B cell (primary cell): ENCODE data around the gene CDH18. TPM values are rescaled to one million over a fixed set of nuclear protein-coding genes. Genes with fewer than 3 reads are reported as not detected.
"Not testable (repeated sequence)": the region's sequence is repeated elsewhere in the genome, so short reads cannot be mapped to it uniquely, and the experiment has no call there.

Source experiments
- ATAC-seq: fragments of 200-7000 bp; cut with Tn5 transposase; one replicate; pipeline ENCODE4 v1.10.0; 2021; ENCODE audit warnings: low read depth, mild to moderate bottlenecking, moderate number of reproducible peaks, moderate library complexity
- CTCF ChIA-PET: fragments of 350-600 bp; sonication (Branson Sonifier 250); formaldehyde crosslinking; loops from one replicate; lab custom pipeline; 2021; ENCODE audit warnings: antibody characterized with exemption, inconsistent platforms; lab: Charles Lee
- POLR2A ChIA-PET: fragments of 350-600 bp; sonication (Branson Sonifier 250); formaldehyde crosslinking; loops from one replicate; lab custom pipeline; 2021; ENCODE audit warnings: antibody characterized with exemption; lab: Charles Lee
- DNase-seq: peaks from one replicate; pipeline ENCODE4 v3.0.0; 2013
- H2AFZ ChIP-seq: 2 replicates; pipeline ENCODE4 v1.6.1; 2012; ENCODE audit warnings: mild to moderate bottlenecking, low read depth, low read length; ENCODE audit not compliant: insufficient read depth, poor library complexity, severe bottlenecking
- H3K27ac ChIP-seq, 2 donors: 1 replicate in 1 of 2; 2 replicates in 1 of 2; pipeline ENCODE4 v1.5.1; 2012 to 2013; ENCODE audit warnings: low read length in 2 of 2, mild to moderate bottlenecking in 2 of 2, moderate library complexity in 1 of 2
- H3K27me3 ChIP-seq, 4 experiments: fragments of 200-600 bp in 1 of 4; sonication (generic) in 1 of 4; replicated peaks in 1 of 4; 1 replicate in 2 of 4; 2 replicates in 2 of 4; pipeline versions ENCODE4 v1.6.1 to v1.7.0; 2013 to 2016; ENCODE audit warnings: low read length in 3 of 4, mild to moderate bottlenecking in 2 of 4, mixed read lengths in 1 of 4, moderate library complexity in 1 of 4; ENCODE audit not compliant: insufficient read depth in 4 of 4, control insufficient read depth in 3 of 4; ENCODE audit errors: control extremely low read depth in 1 of 4
- H3K36me3 ChIP-seq, 2 experiments: replicated peaks in 1 of 2; 1 replicate in 1 of 2; 2 replicates in 1 of 2; pipeline versions ENCODE4 v1.6.1 to v1.7.1; 2013; ENCODE audit warnings: low read length in 1 of 2; ENCODE audit not compliant: insufficient read depth in 2 of 2, control insufficient read depth in 1 of 2; ENCODE audit errors: control extremely low read depth in 1 of 2, extremely low read depth in 1 of 2
- H3K4me1 ChIP-seq, 2 donors: fragments of 200-600 bp in 1 of 2; sonication (generic) in 1 of 2; 1 replicate in 1 of 2; 2 replicates in 1 of 2; pipeline versions ENCODE4 v1.5.1 to v1.6.1; 2013 to 2017; ENCODE audit warnings: low read length in 2 of 2; ENCODE audit not compliant: control insufficient read depth in 2 of 2, insufficient read depth in 2 of 2
- H3K4me2 ChIP-seq: replicated peaks from 2 replicates; pipeline ENCODE3; 2012; ENCODE audit warnings: mild to moderate bottlenecking, low read depth, low read length; ENCODE audit not compliant: poor library complexity, severe bottlenecking
- H3K4me3 ChIP-seq, 5 experiments: fragments of 200-600 bp in 1 of 5; sonication (generic) in 1 of 5; 1 replicate in 3 of 5; 2 replicates in 2 of 5; pipeline versions ENCODE4 v1.5.1 to v1.7.0; 2011 to 2016; ENCODE audit warnings: low read length in 4 of 5, mild to moderate bottlenecking in 4 of 5, low read depth in 2 of 5, control low read depth in 1 of 5, moderate library complexity in 1 of 5; ENCODE audit not compliant: insufficient read depth in 1 of 5; ENCODE audit errors: control extremely low read depth in 1 of 5, extremely low read depth in 1 of 5
- H3K79me2 ChIP-seq: fragments of 200-600 bp; sonication (generic); one replicate; pipeline ENCODE4 v1.6.0; 2016; ENCODE audit warnings: low read length; ENCODE audit not compliant: control insufficient read depth, insufficient read depth
- H3K9ac ChIP-seq: fragments of 200-600 bp; sonication (generic); 2 replicates; pipeline ENCODE4 v1.6.1; 2017; ENCODE audit warnings: mild to moderate bottlenecking, low read length, moderate library complexity
- H3K9me3 ChIP-seq, 3 donors: one replicate each; pipeline versions ENCODE4 v1.6.1 to v1.7.1; 2013; ENCODE audit warnings: low read length in 2 of 3; ENCODE audit not compliant: control insufficient read depth in 2 of 3, insufficient read depth in 1 of 3; ENCODE audit errors: control extremely low read depth in 1 of 3
- H4K20me1 ChIP-seq: 2 replicates; pipeline ENCODE4 v1.6.0; 2012; ENCODE audit warnings: mild to moderate bottlenecking, low read length; ENCODE audit not compliant: insufficient read depth, control insufficient read depth, poor library complexity, severe bottlenecking
- H3K27ac Mint-ChIP-seq: one replicate; pipeline ENCODE4 v1.8.0; 2021; ENCODE audit warnings: mixed read lengths
- H3K27me3 Mint-ChIP-seq: one replicate; pipeline ENCODE4 v1.8.0; 2021; ENCODE audit warnings: mixed read lengths
- H3K4me1 Mint-ChIP-seq: one replicate; pipeline ENCODE4 v1.8.0; 2021; ENCODE audit warnings: mixed read lengths
- H3K4me3 Mint-ChIP-seq: one replicate; pipeline ENCODE4 v1.8.0; 2021; ENCODE audit warnings: mixed read lengths
- H3K9me3 Mint-ChIP-seq: one replicate; pipeline ENCODE4 v1.8.0; 2022; ENCODE audit warnings: mixed read lengths; ENCODE audit not compliant: insufficient read depth
- EZH2 ChIP-seq: IDR thresholded peaks from 2 replicates; pipeline ENCODE4 v1.6.1; 2012; ENCODE audit warnings: borderline replicate concordance, low read depth, mild to moderate bottlenecking, moderate library complexity, low read length; ENCODE audit not compliant: insufficient read depth, poor library complexity, severe bottlenecking
- WGBS: methylation state at CpG from one replicate; pipeline ENCODE4 v1.1.5; 2013; ENCODE audit warnings: missing lambda C conversion rate; ENCODE audit not compliant: insufficient coverage; 5-methylcytosine and 5-hydroxymethylcytosine counted together
- intact Hi-C: fragments of 100-400 bp; cut with micrococcal nuclease; formaldehyde crosslinking; loops from one replicate; pipeline ENCODE4 v1.10.0; 2022
- polyA plus RNA-seq: library from polyadenylated mRNA; depleted of rRNA; stranded (reverse); fragments of >200 nt; gene quantifications from 2 replicates; pipeline ENCODE4 v1.2.3, GENCODE V29; 2012
- total RNA-seq, 2 donors: library from RNA; stranded (reverse); fragments of 120-200 nt in 1 of 2; gene quantifications; 1 replicate in 1 of 2; 2 replicates in 1 of 2; pipeline versions ENCODE4 v1.2.3 to v1.2.4, GENCODE V29; 2013 to 2022
- TF ChIP-seq, protein P1 (sequence below): fragments of 200-600 bp; IDR thresholded peaks from one replicate; pipeline ENCODE4 v1.8.0; 2022; ENCODE audit warnings: antibody characterized with exemption, mild to moderate bottlenecking

The CDH18 gene
- total and polyA plus RNA-seq, 2 donors (not counting 1 experiment from before 2014, with no cell fraction given) = not detected

DNA sequence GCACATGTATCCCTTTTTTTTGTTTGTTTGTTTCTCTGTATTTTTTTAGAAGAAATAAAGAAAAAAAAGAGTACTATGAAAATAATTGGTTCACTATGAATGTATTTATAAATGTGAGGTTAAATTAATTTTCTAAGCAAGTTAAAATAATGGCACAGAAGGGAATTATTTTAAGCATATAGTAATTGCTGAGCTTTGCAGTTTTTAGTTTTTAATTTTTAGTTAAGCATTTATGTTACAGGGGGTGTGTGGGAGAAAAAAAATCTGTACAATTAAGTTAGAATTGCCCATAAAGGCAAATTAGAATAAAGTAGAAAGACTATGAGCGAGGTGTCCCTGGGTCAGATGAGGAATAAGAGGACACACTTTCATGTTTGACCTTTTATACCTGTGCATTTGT lies 152.6 kb downstream of the CDH18 start:
- no peaks in the 10 kb centered on the region for H4K20me1 ChIP-seq
- H3K27ac Mint-ChIP-seq = no peak overlapping the region
- no peak for TF ChIP-seq EZH2
- TF ChIP-seq, protein P1, sequence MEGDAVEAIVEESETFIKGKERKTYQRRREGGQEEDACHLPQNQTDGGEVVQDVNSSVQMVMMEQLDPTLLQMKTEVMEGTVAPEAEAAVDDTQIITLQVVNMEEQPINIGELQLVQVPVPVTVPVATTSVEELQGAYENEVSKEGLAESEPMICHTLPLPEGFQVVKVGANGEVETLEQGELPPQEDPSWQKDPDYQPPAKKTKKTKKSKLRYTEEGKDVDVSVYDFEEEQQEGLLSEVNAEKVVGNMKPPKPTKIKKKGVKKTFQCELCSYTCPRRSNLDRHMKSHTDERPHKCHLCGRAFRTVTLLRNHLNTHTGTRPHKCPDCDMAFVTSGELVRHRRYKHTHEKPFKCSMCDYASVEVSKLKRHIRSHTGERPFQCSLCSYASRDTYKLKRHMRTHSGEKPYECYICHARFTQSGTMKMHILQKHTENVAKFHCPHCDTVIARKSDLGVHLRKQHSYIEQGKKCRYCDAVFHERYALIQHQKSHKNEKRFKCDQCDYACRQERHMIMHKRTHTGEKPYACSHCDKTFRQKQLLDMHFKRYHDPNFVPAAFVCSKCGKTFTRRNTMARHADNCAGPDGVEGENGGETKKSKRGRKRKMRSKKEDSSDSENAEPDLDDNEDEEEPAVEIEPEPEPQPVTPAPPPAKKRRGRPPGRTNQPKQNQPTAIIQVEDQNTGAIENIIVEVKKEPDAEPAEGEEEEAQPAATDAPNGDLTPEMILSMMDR = no peak
- POLR2A ChIA-PET = no interaction called here
- H3K4me3 Mint-ChIP-seq = no peak overlapping the region
- no peaks in the 10 kb centered on the region for H3K27me3 ChIP-seq
- WGBS = no CpG with 5 or more reads among the region's 1 CpG
- no peak overlapping the region for H3K4me2 ChIP-seq
- H3K9ac ChIP-seq = no peak overlapping the region
- intact Hi-C loops = no loop called here
- no peak overlapping the region for H3K4me3 ChIP-seq
- H3K4me1 Mint-ChIP-seq = no peaks in the 10 kb centered on the region
- ATAC-seq (no peak), DNase-seq (no peak)
- H3K9me3 Mint-ChIP-seq = peaks cover 17% of the 10 kb centered on the region
- H3K9me3 ChIP-seq = no peaks in the 10 kb centered on the region
- no peaks in the 10 kb centered on the region for H3K36me3 ChIP-seq
- H3K79me2 ChIP-seq = no peaks in the 10 kb centered on the region
- H3K27ac ChIP-seq = no peak overlapping the region
- no peak overlapping the region for H2AFZ ChIP-seq
- H3K27me3 Mint-ChIP-seq = no peaks in the 10 kb centered on the region
- H3K4me1 ChIP-seq = no peaks in the 10 kb centered on the region
- CTCF ChIA-PET = no interaction called here

DNA sequence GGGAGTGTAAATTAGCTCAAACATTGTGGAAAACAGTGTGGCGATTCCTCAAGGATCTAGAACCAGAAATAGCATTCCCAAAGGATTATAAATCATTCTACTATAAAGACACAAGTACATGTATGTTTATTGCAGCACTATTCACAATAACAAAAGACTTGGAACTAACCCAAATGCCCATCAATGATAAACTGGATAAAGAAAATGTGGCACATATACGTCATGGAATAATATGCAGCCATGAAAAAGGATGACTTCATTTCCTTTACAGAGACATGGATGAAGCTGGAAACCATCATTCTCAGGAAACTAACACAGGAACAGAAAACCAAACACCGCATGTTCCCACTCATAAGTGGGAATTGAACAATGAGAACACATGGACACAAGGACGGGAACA lies 175.3 kb downstream of the CDH18 start:
- H3K4me2 ChIP-seq, H3K4me1 ChIP-seq, H3K9me3 ChIP-seq, H3K27me3 Mint-ChIP-seq, H3K36me3 ChIP-seq, H3K79me2 ChIP-seq, H3K4me3 ChIP-seq, H3K27ac ChIP-seq, H2AFZ ChIP-seq, DNase-seq, H3K9ac ChIP-seq, H3K9me3 Mint-ChIP-seq, H3K27me3 ChIP-seq, CTCF ChIA-PET, POLR2A ChIA-PET, H3K4me1 Mint-ChIP-seq, H3K27ac Mint-ChIP-seq, H3K4me3 Mint-ChIP-seq, ATAC-seq, intact Hi-C loops, H4K20me1 ChIP-seq: not testable (repeated sequence)
- WGBS = 83% methylated on average over 1 of the region's 4 CpGs
